Measurements from ENCODE around the gene UBXN2A.

The UBXN2A gene

DNA sequence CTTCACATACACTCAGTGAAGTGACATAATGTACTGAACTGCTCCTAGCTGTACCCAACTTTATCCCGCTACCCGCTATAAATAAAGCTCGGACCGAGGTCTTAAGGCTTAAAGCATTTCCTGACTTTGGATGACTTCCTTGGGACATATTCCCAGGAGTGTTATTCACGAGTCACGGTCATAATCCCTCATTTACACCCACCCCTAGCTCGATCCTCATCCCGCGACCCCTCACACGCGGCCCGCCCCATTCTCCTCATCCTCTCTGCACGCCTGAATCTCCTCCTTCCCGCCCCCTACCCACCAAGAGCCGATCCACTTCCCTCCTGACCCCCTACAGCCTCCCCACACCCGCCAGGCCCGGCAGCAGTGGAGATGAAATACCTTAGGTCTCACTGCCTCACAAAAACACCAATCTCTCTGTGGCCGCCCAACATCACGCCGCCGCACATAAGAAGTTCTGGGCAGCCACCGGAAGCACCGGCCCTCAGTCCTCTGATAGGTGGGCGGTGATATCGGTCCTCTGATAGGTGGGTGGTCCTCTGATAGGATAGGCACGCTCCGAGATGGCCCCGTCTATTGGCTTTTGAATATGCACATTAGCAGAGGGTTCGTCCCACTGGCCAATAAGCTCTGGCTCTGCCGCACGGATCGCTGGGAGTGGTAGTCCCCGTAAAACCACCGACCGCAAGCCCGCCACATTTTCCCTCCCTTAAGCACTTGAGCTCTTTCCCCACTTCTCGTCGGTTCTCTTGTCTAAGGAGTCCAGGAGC, 106.9 kb downstream of the UBXN2A start, which contains the start of gene WDCP:
Gene WDCP, minus strand, starts transcription at position 462 of the 773 bp plus-strand sequence. CDS start 7,897 bp downstream, outside the sequence.
- DNase-seq = peak; percentile 99

DNA sequence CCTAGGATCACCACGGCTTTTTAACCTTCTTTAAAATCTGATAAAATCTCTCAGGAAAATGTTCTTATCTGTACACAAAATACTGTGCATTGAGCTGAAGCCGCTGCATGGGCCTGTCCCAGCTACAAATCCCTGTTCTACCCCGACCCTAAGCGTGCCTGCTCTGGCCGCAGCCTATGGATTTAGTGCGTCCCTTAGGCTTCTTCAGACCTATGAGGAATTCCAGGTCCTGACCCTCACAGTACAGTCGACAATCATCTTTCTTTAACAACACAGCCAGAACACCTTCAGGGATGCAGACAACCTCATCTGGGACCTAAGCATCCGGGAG, 107.4 kb downstream of the UBXN2A start:
- DNase-seq = no peak

DNA sequence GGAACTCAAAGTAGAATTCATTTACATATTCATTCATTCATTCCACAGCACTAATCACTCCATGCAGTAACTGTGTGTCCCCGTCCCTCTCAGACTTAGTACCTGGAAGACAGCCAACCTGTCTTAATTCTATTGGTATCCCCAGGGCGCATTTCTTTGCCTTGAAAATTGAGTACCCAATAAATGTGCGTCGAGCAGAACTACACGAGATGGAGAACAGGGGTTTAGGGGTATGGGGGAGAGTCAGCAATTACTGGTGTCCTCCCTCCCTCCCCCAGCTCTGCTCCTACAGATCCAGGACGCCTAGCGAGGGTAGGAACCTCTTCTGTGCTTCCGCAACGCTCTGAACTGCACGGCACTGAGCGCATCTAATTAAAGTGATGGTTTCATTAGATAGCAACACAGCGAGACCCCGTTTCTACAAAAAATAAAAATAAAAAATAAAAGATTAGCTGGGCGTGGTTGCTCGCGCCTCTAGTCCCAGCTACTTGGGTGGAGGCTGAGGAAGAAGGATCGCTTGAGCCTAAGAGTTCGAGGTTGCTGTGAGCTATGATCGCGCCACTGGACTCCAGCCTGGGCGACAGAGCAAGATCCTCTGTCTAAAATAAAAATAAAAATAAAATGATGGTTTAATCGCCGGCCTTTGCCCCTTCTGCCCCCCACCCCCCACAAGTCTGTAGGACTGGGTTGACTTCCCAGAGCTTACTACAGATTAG, 108.7 kb downstream of the UBXN2A start:
- DNase-seq = peak; percentile 47

DNA sequence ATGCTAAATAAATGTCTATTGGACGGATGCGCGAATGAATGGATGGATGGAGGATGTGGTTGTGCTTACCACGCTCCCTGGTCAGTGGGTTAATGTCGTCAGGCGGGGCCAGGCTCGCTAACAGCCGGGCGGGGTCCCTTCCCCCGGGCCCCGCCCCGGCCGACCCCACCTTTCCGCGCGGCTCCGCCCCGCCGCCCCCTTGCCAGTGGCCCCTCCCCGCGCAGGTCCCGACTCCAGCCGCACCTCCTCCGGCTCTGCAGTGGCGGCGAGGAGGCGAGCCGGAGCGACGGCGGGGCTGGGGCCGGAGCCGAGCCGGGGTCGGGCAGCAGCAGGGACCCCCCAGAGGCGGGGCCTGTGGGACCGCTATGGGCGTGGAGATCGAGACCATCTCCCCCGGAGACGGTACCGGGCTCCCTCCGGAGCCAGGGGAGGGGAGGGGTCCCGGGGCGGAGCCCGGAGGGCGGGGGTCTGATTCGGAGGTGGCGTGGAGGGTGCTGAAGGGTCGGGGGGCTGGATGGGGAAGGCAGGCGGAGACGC, 109.3 kb downstream of the UBXN2A start, which contains the start of gene FKBP1B:
Gene FKBP1B, plus strand, starts transcription at position 257 of the 537 bp plus-strand sequence. Its CDS starts 109 bp downstream, at position 366.
- peak; percentile 40 for DNase-seq

DNA sequence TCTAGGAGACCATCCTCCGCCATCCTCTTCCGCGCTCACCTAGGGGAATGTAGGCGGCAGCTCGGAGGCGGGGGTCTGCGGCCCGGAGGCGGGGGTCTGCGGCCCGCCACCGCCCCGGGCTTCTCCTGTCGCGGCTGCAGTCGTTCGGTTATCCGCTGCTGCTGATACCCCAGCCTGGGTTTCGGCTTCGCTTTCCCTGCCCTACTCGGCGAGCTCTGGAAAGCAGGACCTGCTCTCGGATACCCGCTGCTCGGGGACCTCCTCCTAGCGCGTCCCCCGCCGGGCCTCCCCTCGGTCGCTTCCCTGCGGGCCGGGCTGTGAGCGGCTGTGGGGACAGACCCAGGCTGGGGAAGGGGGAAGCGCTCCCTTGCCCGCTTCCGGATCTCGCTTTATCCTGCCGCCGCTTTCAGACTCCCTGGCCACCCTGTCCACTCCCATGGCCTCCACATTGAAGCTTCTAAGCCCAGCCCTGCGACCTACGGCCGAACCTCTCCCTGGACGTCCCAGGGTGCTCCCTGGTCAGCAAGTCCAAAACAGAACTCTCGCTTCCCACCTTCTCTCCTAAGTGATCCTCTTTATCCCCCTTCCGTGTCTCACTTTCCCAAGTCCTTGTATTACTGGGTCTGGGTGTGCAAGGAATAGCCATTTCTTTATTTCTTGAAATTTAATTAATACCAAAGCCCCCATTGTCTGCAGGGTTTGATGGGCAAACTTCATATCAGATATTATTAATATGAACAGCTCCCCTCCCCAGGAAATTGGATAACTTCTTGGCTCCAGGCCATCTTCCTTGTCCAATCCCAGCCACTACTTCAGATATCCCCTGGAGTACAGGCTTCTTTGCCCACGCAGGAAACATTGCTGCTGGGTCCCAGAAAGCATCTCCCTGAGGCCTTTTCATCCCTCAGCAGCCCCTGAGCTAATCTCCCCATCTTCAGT, 110.0 kb downstream of the UBXN2A start:
- no peak for DNase-seq

DNA sequence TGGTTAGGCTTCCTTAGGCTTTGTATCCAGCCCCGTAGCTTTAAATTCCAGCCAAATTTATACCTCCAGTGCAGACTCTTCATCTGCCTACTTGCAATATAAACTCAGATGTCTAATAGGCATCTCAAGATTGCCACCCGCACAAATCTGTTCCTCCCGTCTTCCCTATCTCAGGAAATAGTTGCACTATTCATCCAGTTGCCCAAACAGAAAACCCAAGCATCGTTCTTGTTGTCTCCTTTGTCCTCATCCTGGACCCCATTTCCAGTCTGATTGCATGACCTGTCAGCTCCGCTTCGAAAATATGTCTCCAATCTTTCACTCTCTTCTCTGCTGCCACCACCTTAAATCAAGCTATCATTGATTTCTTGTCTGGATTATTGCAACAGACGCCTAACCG, 111.6 kb downstream of the UBXN2A start:
- no peak for DNase-seq

DNA sequence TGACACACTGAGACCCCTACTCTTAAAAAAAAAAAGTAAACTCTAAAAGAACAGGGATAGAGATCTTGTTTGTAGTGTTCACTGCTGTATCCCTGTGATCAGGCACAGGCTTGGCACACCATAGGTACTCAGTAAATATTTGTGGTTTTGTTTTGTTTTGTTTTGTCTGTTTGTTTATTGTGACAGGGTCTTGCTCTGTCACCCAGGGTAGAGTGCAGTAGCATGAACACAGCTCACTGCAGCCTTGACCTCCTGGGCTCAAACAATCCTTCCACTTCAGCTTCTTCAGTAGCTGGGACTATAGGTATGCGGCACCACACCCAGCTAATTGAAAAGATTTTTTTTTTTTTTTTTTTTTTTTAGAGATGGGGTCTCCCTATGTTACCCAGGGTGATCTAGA, 112.7 kb downstream of the UBXN2A start:
- no peak for DNase-seq
